Tibial nerve (tissue), 4 donors: Measurements from ENCODE around the gene PPP1R2. TPM values are rescaled to one million over a fixed set of nuclear protein-coding genes. Genes with fewer than 3 reads are reported as not detected.
A peak's percentile ranks its signal among the peaks of the same experiment; 100 is the strongest.
"Not testable (repeated sequence)": the region's sequence is repeated elsewhere in the genome, so short reads cannot be mapped to it uniquely, and the experiment has no call there.

Experiments
- DNase-seq, 2 donors: peaks; one replicate each; pipeline ENCODE4 v3.0.0-alpha.2; 2019; ENCODE audit warnings: low spot score in 2 of 2
- H3K27ac ChIP-seq, 4 donors: fragments of 200-600 bp; sonication (generic) in 3 of 4; one replicate each; pipeline ENCODE4 v1.5.1; 2017 to 2019; ENCODE audit warnings: mild to moderate bottlenecking in 1 of 4
- H3K27me3 ChIP-seq, 2 donors: fragments of 200-600 bp; sonication (generic) in 1 of 2; one replicate each; pipeline versions ENCODE4 v1.5.1 to v1.6.0; 2017 to 2019
- H3K36me3 ChIP-seq, 3 donors: fragments of 200-600 bp; sonication (generic); one replicate each; pipeline ENCODE4 v1.5.1; 2018 to 2019
- H3K4me1 ChIP-seq, 4 donors: fragments of 200-600 bp; sonication (generic) in 3 of 4; one replicate each; pipeline ENCODE4 v1.5.1; 2017 to 2019
- H3K4me3 ChIP-seq, 4 donors: fragments of 200-600 bp; sonication (generic) in 3 of 4; one replicate each; pipeline ENCODE4 v1.5.1; 2017 to 2019; ENCODE audit warnings: mild to moderate bottlenecking in 1 of 4, moderate library complexity in 1 of 4
- H3K9me3 ChIP-seq, 4 donors: fragments of 200-600 bp; sonication (generic) in 3 of 4; one replicate each; pipeline ENCODE4 v1.5.1; 2017 to 2019
- CTCF ChIP-seq, 5 experiments: fragments of 200-600 bp in 3 of 5; fragments of 450-650 bp in 2 of 5; sonication (generic) in 3 of 5; IDR thresholded peaks; one replicate each; pipeline ENCODE4 v1.5.1; 2016 to 2019; ENCODE audit warnings: antibody characterized with exemption in 5 of 5, mild to moderate bottlenecking in 3 of 5, moderate library complexity in 2 of 5
- EP300 ChIP-seq, 2 donors: sonication (generic); formaldehyde crosslinking; IDR thresholded peaks; one replicate each; pipeline ENCODE4 v1.6.1; 2017; ENCODE audit warnings: antibody characterized with exemption in 2 of 2, mild to moderate bottlenecking in 1 of 2
- POLR2A ChIP-seq, 2 donors: fragments of 450-650 bp; IDR thresholded peaks; one replicate each; pipeline ENCODE4 v1.6.1; 2017; ENCODE audit warnings: antibody characterized with exemption in 2 of 2, mild to moderate bottlenecking in 2 of 2, moderate library complexity in 2 of 2
- WGBS, 2 donors: methylation state at CpG; one replicate each; pipeline ENCODE4 v1.1.5; 2018; 5-methylcytosine and 5-hydroxymethylcytosine counted together
- total RNA-seq, 4 donors: library from RNA; depleted of rRNA; stranded (reverse); fragments of >200 nt; gene quantifications; one replicate each; pipeline ENCODE4 v1.1.0, GENCODE V29; 2016

PPP1R2 gene
- 10 to 100 TPM; 66.6 to 98.1 (median 87.4) TPM for total RNA-seq

GRCh38 chr3:195542698-195543499, at the start of gene PPP1R2:
PPP1R2 (minus strand) TSS chr3:195543325; CDS start chr3:195543025, 300 bp downstream.
- WGBS, 2 donors: 0% methylated on average over 61 to 70 of the region's 95 CpGs
- Histone ChIP-seq H3K27ac (peak within 1 kb of the TSS; percentile 33 to 94 (median 90)), H3K27me3 (no peaks in the 10 kb centered on the region), H3K4me1 (peaks cover 0 to 69% (median 26%) of the 10 kb centered on the region in 4 donors), H3K9me3 (no peaks in the 10 kb centered on the region), H3K4me3 (peak within 1 kb of the TSS; percentile 56 to 95 (median 82)), H3K36me3 (no peaks in the 10 kb centered on the region)
- peak; percentile 88 to 91 for DNase-seq
- TF ChIP-seq POLR2A (IDR thresholded peaks at IDR 0.05): peak; percentile 73 to 95
- peak; percentile 44 to 99 for TF ChIP-seq EP300 (IDR thresholded peaks at IDR 0.05)
- TF ChIP-seq CTCF (IDR thresholded peaks at IDR 0.05): peak in 2 of 5 experiments; percentile 30 to 32

- no peak for DNase-seq
- WGBS, 2 donors: 36 to 58% methylated on average over 2 of the region's 2 CpGs
- H3K9me3 ChIP-seq: no peaks in the 10 kb centered on the region
- peaks cover 0 to 46% (median 0%) of the 10 kb centered on the region in 4 donors for H3K4me1 ChIP-seq
- H3K27ac ChIP-seq: peak overlapping the region in 3 of 4 donors; percentile 22 to 71 (median 57)
- TF ChIP-seq POLR2A (IDR thresholded peaks at IDR 0.05) (no peak), EP300 (IDR thresholded peaks at IDR 0.05) (peak in 1 of 2 donors; percentile 38)
- no peak overlapping the region for H3K4me3 ChIP-seq
- no peaks in the 10 kb centered on the region for H3K27me3 ChIP-seq
- no peaks in the 10 kb centered on the region for H3K36me3 ChIP-seq
Observed at GRCh38 chr3:195591852-195592251, 48.7 kb upstream of the PPP1R2 start.

GRCh38 chr3:195591220-195591619, 48.1 kb upstream of the PPP1R2 start:
- peak in 1 of 2 donors; percentile 58 for DNase-seq
- peak in 1 of 2 donors; percentile 83 for TF ChIP-seq EP300 (IDR thresholded peaks at IDR 0.05)
- no peak for TF ChIP-seq CTCF (IDR thresholded peaks at IDR 0.05)
- Histone ChIP-seq H3K4me1 (peaks cover 0 to 43% (median 0%) of the 10 kb centered on the region in 4 donors), H3K27ac (peak overlapping the region in 2 of 4 donors; percentile 3 to 71), H3K4me3 (no peak overlapping the region), H3K36me3 (no peaks in the 10 kb centered on the region), H3K27me3 (no peaks in the 10 kb centered on the region), H3K9me3 (no peaks in the 10 kb centered on the region)
- WGBS, 2 donors: 49 to 51% methylated on average over 6 of the region's 6 CpGs

GRCh38 chr3:195590381-195590780, 47.3 kb upstream of the PPP1R2 start:
- 88 to 97% methylated on average over 2 of the region's 2 CpGs for WGBS, 2 donors
- H3K27ac ChIP-seq: peak overlapping the region in 1 of 4 donors; percentile 63

GRCh38 chr3:195589796-195590195, 46.7 kb upstream of the PPP1R2 start:
- H3K4me3 ChIP-seq, H3K36me3 ChIP-seq, DNase-seq, H3K27ac ChIP-seq, H3K27me3 ChIP-seq, H3K9me3 ChIP-seq: not testable (repeated sequence)
- H3K4me1 ChIP-seq: peaks cover 0 to 37% (median under 1%) of the 10 kb centered on the region in 4 donors
- 86 to 93% methylated on average over 6 of the region's 6 CpGs for WGBS, 2 donors

More at GRCh38 chr3:195590381-195590780, 47.3 kb upstream of the PPP1R2 start:
- DNase-seq, H3K36me3 ChIP-seq, H3K4me3 ChIP-seq, H3K9me3 ChIP-seq, H3K27me3 ChIP-seq: not testable (repeated sequence)
- peaks cover 0 to 37% (median 0%) of the 10 kb centered on the region in 4 donors for H3K4me1 ChIP-seq

GRCh38 chr3:195587824-195588223, 44.7 kb upstream of the PPP1R2 start:
- WGBS, 2 donors: 83 to 94% methylated on average over 5 of the region's 5 CpGs
- Histone ChIP-seq H3K9me3 (no peaks in the 10 kb centered on the region), H3K36me3 (no peaks in the 10 kb centered on the region), H3K4me1 (peaks cover 0 to 50% (median 3%) of the 10 kb centered on the region in 4 donors), H3K27ac (peak overlapping the region in 1 of 4 donors; percentile 67), H3K4me3 (no peak overlapping the region), H3K27me3 (no peaks in the 10 kb centered on the region)
- no peak for DNase-seq
- TF ChIP-seq POLR2A (IDR thresholded peaks at IDR 0.05) (no peak), CTCF (IDR thresholded peaks at IDR 0.05) (no peak)
